HG03135 (cell line): Measurements from ENCODE around the gene EPHA8.

Experiments
- ATAC-seq: cut with Tn5 transposase; IDR thresholded peaks from one replicate; pipeline ENCODE4 v1.9.1; 2021; ENCODE audit warnings: mild to moderate bottlenecking, moderate library complexity; ENCODE audit not compliant: unreplicated experiment

The EPHA8 gene

DNA sequence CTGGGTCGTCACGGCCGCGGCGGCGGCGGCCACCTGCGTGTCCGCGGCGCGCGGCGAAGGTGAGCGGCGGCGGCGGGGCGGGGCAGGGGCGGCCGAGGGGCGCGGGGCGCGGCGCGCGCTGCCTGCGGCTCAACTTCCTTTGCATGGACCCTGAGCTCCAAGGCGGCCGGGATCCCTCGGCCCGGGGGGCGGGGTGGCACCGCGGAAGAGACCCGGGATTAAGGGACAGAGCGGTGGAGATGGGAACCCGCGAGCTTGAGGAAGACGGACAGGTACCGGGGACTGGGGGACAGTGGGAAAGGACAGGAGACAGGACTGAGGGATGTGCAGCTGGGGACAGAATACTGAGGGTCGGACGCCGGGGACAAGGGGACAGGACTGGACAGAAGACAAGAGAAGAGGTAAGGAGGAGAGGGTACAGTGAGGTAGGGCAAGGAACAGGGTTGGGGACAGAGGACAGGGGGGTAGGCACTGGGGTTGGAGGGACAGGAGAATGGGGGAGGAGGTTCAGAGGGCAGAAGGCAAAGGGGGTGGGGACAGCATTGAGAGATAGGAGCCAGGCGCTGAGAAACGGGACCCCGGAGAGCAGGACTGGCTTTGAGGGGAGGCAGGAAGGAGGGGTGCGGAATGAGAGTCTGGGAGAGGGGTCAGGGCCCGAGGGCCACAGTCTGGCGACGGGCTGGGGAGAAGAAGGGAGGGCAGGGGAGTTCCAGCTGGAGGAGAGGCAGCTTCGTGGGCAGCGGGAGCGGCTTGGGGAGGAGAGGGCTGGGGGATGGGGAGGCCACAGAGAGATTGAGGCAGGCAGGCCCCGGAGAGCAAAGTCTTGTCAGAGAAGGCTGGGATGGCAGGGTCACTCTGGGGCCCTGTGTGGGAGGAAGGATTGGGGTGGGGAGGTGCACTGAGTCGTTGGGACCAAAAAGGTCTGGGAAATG lies 648 bp downstream of the EPHA8 start:
- no peak for ATAC-seq

GRCh38 chr1:22566161-22566560 lies 2.9 kb downstream of the EPHA8 start:
- no peak for ATAC-seq

GRCh38 chr1:22567197-22567596 lies 3.9 kb downstream of the EPHA8 start:
- ATAC-seq: no peak

- no peak for ATAC-seq
These were observed 4.7 kb downstream of the EPHA8 start for GRCh38 chr1:22567994-22568393.

DNA sequence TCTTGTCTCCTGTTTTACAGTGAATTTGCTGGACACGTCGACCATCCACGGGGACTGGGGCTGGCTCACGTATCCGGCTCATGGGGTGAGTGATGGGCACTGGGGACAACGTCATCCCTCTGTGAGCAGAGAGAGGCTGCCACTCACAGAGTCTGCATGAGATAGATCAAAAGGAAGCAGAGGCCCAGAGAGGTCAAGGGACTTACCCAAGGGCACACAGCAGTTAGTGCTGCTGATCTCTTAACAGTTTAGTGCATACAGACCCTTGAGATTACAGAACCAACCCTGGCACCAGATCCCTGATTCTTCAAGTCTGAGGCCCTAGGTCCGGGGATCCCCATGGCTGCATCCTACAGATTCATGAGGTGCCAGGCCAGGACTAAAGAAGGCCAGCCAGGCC lies 6.0 kb downstream of the EPHA8 start:
- no peak for ATAC-seq

- ATAC-seq: no peak
These were observed 7.0 kb downstream of the EPHA8 start for GRCh38 chr1:22570140-22570909.

- no peak for ATAC-seq
These were observed 9.5 kb downstream of the EPHA8 start for GRCh38 chr1:22572818-22573217.

- ATAC-seq: no peak
These were observed 9.9 kb downstream of the EPHA8 start for GRCh38 chr1:22573237-22573636.

DNA sequence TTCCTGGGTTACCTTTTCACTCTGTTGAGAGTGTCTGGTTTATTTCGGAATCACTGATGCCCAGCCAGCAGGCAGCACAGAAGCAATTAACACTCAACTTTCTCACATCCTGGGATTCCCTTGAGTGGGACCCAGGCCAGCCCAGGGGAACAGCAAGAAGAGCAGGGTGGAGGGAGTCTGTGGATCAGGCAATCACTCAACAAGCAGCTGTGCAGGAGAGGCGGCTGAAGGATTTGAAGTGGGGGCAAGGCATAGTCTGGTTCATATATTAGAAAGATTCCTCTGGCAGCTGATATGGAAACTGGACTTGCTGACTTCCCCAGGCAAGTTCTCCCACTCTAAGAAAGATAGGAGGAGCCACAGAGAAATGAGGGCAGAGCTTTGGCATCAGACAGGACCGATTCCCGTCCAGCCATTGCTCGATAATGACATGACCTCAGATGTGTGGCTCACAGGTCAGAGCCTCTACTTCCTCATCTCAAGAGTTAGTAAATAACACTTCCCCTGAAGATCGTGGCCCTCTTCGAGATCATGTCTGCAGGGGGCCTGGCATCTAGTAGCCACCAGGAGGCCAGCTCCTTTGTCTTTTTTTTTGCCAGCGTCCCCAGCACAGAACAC lies 12.4 kb downstream of the EPHA8 start:
- no peak for ATAC-seq

DNA sequence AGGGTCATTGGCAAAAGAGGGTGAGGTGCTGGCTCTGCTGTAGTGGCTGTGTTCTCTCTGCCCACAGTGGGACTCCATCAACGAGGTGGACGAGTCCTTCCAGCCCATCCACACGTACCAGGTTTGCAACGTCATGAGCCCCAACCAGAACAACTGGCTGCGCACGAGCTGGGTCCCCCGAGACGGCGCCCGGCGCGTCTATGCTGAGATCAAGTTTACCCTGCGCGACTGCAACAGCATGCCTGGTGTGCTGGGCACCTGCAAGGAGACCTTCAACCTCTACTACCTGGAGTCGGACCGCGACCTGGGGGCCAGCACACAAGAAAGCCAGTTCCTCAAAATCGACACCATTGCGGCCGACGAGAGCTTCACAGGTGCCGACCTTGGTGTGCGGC lies 12.9 kb downstream of the EPHA8 start:
- ATAC-seq: no peak

- no peak for ATAC-seq
These were observed 13.3 kb downstream of the EPHA8 start for GRCh38 chr1:22576617-22577016.

DNA sequence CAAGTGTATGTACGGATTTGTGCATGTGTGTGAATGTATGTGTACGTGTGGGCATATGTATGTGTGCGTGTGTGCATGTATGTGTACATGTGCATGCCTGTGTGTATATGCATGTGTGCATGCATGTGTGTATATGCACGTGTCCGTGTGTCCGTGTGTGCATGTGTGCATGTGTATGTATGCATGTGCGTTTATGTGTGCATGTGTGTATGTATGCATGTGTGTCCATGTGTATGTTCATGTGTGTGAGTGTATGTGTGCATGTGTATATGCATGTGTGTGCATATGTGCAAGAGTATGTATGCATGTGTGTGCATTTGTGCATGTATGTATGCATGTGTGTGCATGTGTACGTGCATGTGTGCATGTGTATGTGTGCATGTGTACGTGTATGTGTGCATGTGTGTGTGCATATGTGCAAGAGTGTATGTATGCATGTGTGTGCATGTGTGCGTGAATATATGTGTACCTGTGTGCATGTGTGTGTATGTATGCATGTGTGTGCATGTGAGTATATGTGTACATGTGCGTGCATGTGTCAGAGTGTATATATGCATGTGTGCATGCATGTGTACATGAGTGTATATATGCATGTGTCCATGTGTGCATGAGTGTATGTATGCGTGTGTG lies 15.6 kb downstream of the EPHA8 start:
- no peak for ATAC-seq

- ATAC-seq: no peak
These were observed 16.4 kb downstream of the EPHA8 start for GRCh38 chr1:22579541-22580155.

DNA sequence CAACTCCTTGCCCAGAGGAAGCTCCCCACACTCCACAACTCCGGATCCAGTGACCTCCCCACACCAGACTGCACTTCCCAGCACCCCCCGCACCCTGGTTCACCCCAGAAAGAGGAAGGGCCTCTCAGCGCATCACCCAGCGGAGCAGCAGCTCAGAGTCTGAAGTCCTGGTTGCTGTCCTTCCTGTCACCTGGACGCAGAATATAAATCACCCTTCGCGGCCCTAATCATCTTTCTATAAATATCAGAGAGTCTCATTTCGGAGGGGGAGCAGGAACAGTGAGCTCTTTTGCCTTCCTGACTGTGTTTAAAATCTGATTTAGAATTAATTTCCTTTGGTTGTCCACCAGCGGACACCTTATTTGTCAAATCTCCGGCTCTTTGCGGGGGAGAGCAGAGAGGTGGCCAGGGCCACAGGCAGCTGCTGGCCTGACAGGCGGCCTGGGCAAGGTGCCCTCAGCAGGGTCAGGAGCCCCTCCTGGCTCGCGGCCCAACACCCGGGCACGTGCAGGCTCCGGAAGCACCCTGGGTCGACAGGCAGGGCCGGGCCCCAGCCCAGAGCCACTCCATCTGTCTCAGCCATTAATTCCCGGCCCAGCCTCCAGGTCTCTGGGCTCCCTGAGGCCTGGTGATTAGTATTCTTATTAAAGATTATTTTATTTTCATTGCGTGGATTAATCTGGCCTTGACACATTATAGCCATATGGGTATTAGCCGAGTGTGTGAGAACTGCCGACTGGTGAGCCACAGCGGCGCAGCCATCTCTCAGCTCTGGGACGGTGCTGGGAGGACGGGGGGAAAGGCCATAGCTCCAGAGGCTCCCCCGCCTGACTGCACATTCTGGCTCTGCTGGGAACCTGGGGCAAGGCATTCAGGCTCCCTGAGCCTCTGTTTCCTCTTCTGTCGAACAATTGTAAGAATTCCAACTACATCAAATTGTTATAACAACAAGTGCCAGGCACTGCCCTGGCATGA lies 19.7 kb downstream of the EPHA8 start:
- no peak for ATAC-seq

DNA sequence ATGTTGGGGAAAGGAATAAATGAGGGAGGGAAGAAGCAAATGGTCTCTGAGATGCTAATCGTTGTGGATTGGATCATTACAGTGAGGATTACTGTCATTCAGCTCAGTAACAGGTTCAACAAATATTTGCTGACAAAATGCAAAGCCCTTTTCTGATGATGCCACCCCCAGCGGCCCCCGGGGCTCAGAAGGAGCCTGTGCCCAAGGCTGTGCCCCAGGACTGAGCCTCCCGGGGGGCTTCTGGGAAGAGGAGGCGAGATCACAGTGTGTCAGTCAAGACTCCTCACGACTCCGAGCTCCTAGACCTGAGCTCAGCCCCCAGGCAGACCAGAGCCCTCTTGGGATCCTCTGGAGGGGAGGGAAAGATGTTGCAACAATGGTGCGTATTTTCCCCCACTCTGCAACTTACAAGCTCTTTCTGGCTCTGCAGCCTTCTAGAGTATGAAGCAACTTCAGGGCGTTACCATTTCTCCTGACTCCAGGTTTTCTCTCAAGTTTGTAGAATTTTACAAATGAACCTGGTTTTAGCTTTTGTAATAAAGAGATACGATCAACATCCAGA lies 20.8 kb downstream of the EPHA8 start:
- ATAC-seq: no peak

DNA sequence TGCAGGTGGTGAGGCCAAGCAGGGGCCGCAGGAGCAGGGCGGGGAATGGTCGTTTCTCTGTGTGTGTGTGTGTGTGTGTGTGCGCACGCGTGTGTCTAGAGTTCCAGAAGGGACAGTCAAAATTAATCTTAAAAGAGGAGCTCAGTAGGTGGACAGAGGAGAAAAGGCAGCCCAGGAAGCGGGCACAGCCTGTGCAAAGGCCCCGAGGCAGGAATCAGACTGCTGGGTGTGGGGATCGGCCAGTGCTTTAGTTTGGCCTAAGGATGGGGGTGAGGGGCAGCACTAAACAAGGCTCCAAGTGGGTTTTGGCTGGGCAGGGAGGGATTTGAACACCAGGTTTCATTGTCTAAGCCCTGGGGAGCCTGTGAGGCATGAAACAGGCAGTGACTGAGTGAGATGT lies 21.7 kb downstream of the EPHA8 start:
- ATAC-seq: no peak

- ATAC-seq: no peak
These were observed 22.2 kb downstream of the EPHA8 start for GRCh38 chr1:22585471-22585870.

GRCh38 chr1:22586356-22587130 lies 23.3 kb downstream of the EPHA8 start:
- ATAC-seq: no peak
